HepG2 (cell line): ENCODE results near the gene GTF2H3. TPM values are rescaled to one million over a fixed set of nuclear protein-coding genes. Genes with fewer than 3 reads are reported as not detected.

ENCODE experiments used
- E2F1 ChIP-seq: sonication (generic); formaldehyde crosslinking; IDR thresholded peaks from 2 replicates; pipeline ENCODE4 v1.5.0; 2020; ENCODE audit warnings: missing genetic modification reagents
- GTF3A ChIP-seq: sonication (generic); formaldehyde crosslinking; conservative IDR thresholded peaks from 2 replicates; pipeline ENCODE4 v1.4.0; 2020; ENCODE audit warnings: mild to moderate bottlenecking, missing genetic modification reagents
- IKZF4 ChIP-seq: sonication (generic); formaldehyde crosslinking; IDR thresholded peaks from 2 replicates; pipeline ENCODE4 v1.5.1; 2020; ENCODE audit warnings: borderline replicate concordance, mild to moderate bottlenecking, low read depth, missing genetic modification reagents; ENCODE audit errors: not compliant biosample characterization
- KDM4B ChIP-seq: sonication (generic); formaldehyde crosslinking; IDR thresholded peaks from 2 replicates; pipeline ENCODE4 v1.4.0; 2020; ENCODE audit warnings: missing genetic modification reagents
- LCORL ChIP-seq, 2 experiments: fragments of 450-650 bp in 1 of 2; sonication (generic) in 1 of 2; formaldehyde crosslinking in 1 of 2; IDR thresholded peaks; 2 replicates each; pipeline versions ENCODE4 v1.5.0 to v1.6.1; 2017 to 2020; ENCODE audit warnings: antibody characterized with exemption in 1 of 2, missing genetic modification reagents in 1 of 2
- MAX ChIP-seq: IDR thresholded peaks from 2 replicates; pipeline ENCODE4 v1.6.1; 2012; ENCODE audit warnings: inconsistent platforms
- MXI1 ChIP-seq: IDR thresholded peaks from 3 replicates; pipeline ENCODE4 v1.6.1; 2012; ENCODE audit warnings: low read depth, low read length, inconsistent platforms, borderline replicate concordance
- PREB ChIP-seq: sonication (generic); formaldehyde crosslinking; IDR thresholded peaks from 2 replicates; pipeline ENCODE4 v1.4.0; 2020; ENCODE audit warnings: missing genetic modification reagents
- RBM22 ChIP-seq: fragments of 200-400 bp; formaldehyde crosslinking; optimal IDR thresholded peaks from 2 replicates; pipeline ENCODE3; 2017; ENCODE audit warnings: mild to moderate bottlenecking, low read length, moderate library complexity
- SOX6 ChIP-seq, 2 experiments: fragments of 450-650 bp in 1 of 2; sonication (generic) in 1 of 2; formaldehyde crosslinking in 1 of 2; IDR thresholded peaks; 2 replicates each; pipeline versions ENCODE4 v1.4.0 to v1.6.1; 2017 to 2020; ENCODE audit warnings: antibody characterized with exemption in 1 of 2, mild to moderate bottlenecking in 1 of 2, missing genetic modification reagents in 1 of 2
- SYNCRIP ChIP-seq: fragments of 200-400 bp; formaldehyde crosslinking; IDR thresholded peaks from 2 replicates; pipeline ENCODE4 v1.6.1; 2018; ENCODE audit warnings: mild to moderate bottlenecking, low read depth, low read length; ENCODE audit not compliant: insufficient read depth
- TBX2 ChIP-seq: sonication (generic); formaldehyde crosslinking; IDR thresholded peaks from 2 replicates; pipeline ENCODE4 v1.5.0; 2020; ENCODE audit warnings: missing genetic modification reagents, mild to moderate bottlenecking, borderline replicate concordance
- UBTF ChIP-seq: sonication (generic); formaldehyde crosslinking; IDR thresholded peaks from 2 replicates; pipeline ENCODE4 v1.4.0; 2020; ENCODE audit warnings: mild to moderate bottlenecking, missing genetic modification reagents
- ZFP62 ChIP-seq: sonication (generic); formaldehyde crosslinking; IDR thresholded peaks from 2 replicates; pipeline ENCODE4 v1.4.0; 2020; ENCODE audit warnings: missing genetic modification reagents
- ZNF253 ChIP-seq: sonication (generic); formaldehyde crosslinking; IDR thresholded peaks from 2 replicates; pipeline ENCODE4 v1.8.0; 2022; ENCODE audit warnings: mild to moderate bottlenecking, missing genetic modification reagents, borderline replicate concordance
- ZNF766 ChIP-seq: sonication (generic); formaldehyde crosslinking; IDR thresholded peaks from 2 replicates; pipeline ENCODE4 v1.5.0; 2020; ENCODE audit warnings: missing genetic modification reagents, borderline replicate concordance
- ZNF780A ChIP-seq: sonication (generic); formaldehyde crosslinking; IDR thresholded peaks from 2 replicates; pipeline ENCODE4 v1.8.0; 2022; ENCODE audit warnings: mild to moderate bottlenecking, missing genetic modification reagents, moderate library complexity
- ZNF878 ChIP-seq: sonication (generic); formaldehyde crosslinking; IDR thresholded peaks from 2 replicates; pipeline ENCODE4 v1.8.1; 2023; ENCODE audit warnings: mild to moderate bottlenecking, missing genetic modification reagents, moderate library complexity
- ZSCAN21 ChIP-seq: sonication (generic); formaldehyde crosslinking; IDR thresholded peaks from 2 replicates; pipeline ENCODE4 v1.8.0; 2022; ENCODE audit warnings: mild to moderate bottlenecking, missing genetic modification reagents, moderate library complexity, borderline replicate concordance
- polyA plus RNA-seq, 8 experiments: library from polyadenylated mRNA; depleted of rRNA in 3 of 8; stranded (reverse) in 7 of 8; unstranded in 1 of 8; fragments of >200 nt; fragmentation: Illumina TruSeq in 4 of 8; extraction: Trizol in 4 of 8; gene quantifications; 2 replicates each; pipeline versions ENCODE4 v1.2.1 to v1.2.3, GENCODE V29; 2011 to 2016; ENCODE audit warnings: low read depth in 4 of 8, missing spikeins in 1 of 8, mixed read lengths in 1 of 8; ENCODE audit not compliant: insufficient read depth in 1 of 8
- total RNA-seq, 5 experiments: library from RNA; depleted of rRNA; stranded (reverse); fragments of >200 nt; fragmentation: Illumina TruSeq; extraction: Trizol; gene quantifications; 2 replicates each; pipeline ENCODE4 v1.2.3, GENCODE V29; 2016; ENCODE audit warnings: low read depth in 1 of 5
- TF ChIP-seq, protein P1 (sequence below): sonication (generic); formaldehyde crosslinking; IDR thresholded peaks from 2 replicates; pipeline ENCODE4 v1.8.1; 2023; ENCODE audit warnings: missing genetic modification reagents, inconsistent platforms, borderline replicate concordance

The GTF2H3 gene
- total and polyA plus RNA-seq, 2 of the 13 experiments (the other 11 are each of a cell fraction or from before 2014, with no cell fraction given) = 35.8 to 58.8 TPM

DNA sequence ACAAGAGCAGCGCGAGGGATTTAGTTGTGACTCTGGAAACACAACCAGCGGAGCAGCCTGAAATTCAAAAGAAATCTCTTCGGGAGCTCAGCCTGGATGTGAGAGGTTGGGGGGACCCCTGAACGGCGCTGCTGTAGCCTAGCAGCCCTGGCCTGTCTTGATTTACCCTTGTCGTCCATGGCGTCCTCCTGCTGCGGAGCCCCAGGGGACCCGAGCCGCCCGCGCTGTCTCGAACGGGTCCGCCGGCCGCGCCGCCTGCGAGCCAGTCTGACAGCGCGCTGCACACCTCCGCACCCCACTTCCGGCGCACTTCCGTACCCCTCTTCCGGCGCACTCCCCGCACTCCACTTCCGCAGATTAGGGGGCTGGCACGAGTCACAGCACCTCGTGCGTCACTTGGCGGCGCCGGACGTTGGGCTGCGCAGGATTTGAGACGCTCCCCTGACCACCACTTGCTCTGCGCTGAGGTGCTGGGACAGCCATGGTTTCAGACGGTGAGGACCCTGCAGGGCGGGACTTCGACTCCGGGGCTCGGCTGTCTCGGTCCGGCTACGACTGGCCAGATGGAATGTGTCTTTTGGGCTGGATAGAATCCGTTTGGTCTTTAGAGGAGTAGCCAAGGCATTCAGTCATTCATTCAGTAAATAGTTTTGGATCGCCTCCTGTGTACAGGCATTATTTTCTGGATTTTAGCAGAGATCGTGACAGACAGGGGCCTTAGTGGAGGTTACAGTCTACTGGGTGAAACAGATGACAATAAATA, at the start of gene GTF2H3, which contains the start of gene EIF2B1 (continued):
- TF ChIP-seq, protein P1, sequence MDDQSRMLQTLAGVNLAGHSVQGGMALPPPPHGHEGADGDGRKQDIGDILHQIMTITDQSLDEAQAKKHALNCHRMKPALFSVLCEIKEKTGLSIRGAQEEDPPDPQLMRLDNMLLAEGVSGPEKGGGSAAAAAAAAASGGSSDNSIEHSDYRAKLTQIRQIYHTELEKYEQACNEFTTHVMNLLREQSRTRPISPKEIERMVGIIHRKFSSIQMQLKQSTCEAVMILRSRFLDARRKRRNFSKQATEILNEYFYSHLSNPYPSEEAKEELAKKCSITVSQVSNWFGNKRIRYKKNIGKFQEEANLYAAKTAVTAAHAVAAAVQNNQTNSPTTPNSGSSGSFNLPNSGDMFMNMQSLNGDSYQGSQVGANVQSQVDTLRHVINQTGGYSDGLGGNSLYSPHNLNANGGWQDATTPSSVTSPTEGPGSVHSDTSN (CRISPR knock-in tag) = peak; percentile 62; the same call in 1 of the 2 replicates
- TF ChIP-seq ZFP62 (CRISPR knock-in tag) (peak; percentile 84; the same call in 1 of the 2 replicates), RBM22 (no peak), ZNF766 (peak; percentile 95; the same call in 1 of the 2 replicates), SOX6 (IDR thresholded peaks at IDR 0.05) (no peak), SOX6 (CRISPR knock-in tag; IDR thresholded peaks at IDR 0.05) (peak; percentile 71), ZNF253 (no peak), GTF3A (no peak; the same call in 1 of the 2 replicates), KDM4B (CRISPR knock-in tag) (peak; percentile 40; the same call in 1 of the 2 replicates), E2F1 (0 out of 2 replicates have a peak, but pooled peaks have one; percentile 47), PREB (no peak), ZSCAN21 (CRISPR knock-in tag) (no peak; the same call in 1 of the 2 replicates), TBX2 (CRISPR knock-in tag) (peak; percentile 93), MAX (peak; percentile 98), UBTF (CRISPR knock-in tag) (peak; percentile 94), ZNF878 (no peak), ZNF780A (peak; percentile 33; the same call in 1 of the 2 replicates), IKZF4 (CRISPR knock-in tag) (no peak), SYNCRIP (no peak), LCORL (IDR thresholded peaks at IDR 0.05) (no peak), LCORL (CRISPR knock-in tag; IDR thresholded peaks at IDR 0.05) (peak; percentile 78), MXI1 (peak; percentile 99)
